GM12875 (cell line): Measurements from ENCODE around the gene SESN1.

ENCODE experiments used
- H3K4me3 ChIP-seq: one replicate; pipeline ENCODE4 v1.5.1; 2011; ENCODE audit warnings: low read depth, low read length, control low read depth
- TF ChIP-seq, protein P1 (sequence below): IDR thresholded peaks from 2 replicates; pipeline ENCODE4 v1.5.1; 2011; ENCODE audit warnings: low read depth, mild to moderate bottlenecking, control low read depth, inconsistent platforms, low read length, moderate library complexity, borderline replicate concordance; ENCODE audit not compliant: insufficient read depth

The SESN1 gene

DNA sequence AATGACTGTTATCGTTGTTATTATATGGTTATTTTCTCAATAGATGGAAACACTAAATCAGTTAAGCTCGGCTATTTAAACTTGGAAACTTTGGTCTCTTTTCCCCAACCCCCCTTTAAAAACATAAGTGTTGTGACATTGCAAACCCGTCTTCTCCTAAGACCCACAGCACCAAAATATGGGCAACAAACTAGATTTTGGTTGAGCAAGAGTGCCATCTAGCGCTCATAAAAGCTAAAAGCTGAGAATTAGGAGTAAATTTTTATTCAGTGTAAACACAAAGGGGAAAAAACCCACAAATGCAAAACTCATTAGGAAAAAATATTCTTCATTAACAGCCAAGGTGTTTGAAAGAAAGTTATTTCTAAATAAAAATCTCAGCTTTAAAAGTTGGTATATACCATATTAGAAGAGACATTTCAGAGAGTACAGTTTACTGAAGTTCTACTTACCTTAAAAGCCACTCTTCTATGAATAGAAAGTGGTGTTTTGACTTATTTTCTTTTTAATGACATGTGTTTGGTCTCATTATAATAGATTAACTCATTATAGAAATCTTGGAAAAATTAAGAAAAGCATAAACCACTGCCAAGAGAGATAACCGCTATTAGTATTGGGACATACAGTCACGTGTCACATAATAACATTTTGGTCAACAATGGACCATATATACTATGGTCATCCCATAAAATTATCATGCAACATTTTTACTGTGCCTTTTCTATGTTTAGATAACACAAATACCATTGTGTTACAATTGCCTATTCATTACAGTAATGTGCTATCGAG is 21.1 kb downstream of the SESN1 start:
- TF ChIP-seq, protein P1, sequence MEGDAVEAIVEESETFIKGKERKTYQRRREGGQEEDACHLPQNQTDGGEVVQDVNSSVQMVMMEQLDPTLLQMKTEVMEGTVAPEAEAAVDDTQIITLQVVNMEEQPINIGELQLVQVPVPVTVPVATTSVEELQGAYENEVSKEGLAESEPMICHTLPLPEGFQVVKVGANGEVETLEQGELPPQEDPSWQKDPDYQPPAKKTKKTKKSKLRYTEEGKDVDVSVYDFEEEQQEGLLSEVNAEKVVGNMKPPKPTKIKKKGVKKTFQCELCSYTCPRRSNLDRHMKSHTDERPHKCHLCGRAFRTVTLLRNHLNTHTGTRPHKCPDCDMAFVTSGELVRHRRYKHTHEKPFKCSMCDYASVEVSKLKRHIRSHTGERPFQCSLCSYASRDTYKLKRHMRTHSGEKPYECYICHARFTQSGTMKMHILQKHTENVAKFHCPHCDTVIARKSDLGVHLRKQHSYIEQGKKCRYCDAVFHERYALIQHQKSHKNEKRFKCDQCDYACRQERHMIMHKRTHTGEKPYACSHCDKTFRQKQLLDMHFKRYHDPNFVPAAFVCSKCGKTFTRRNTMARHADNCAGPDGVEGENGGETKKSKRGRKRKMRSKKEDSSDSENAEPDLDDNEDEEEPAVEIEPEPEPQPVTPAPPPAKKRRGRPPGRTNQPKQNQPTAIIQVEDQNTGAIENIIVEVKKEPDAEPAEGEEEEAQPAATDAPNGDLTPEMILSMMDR, result no peak
- H3K4me3 ChIP-seq, result no peak overlapping the region

DNA sequence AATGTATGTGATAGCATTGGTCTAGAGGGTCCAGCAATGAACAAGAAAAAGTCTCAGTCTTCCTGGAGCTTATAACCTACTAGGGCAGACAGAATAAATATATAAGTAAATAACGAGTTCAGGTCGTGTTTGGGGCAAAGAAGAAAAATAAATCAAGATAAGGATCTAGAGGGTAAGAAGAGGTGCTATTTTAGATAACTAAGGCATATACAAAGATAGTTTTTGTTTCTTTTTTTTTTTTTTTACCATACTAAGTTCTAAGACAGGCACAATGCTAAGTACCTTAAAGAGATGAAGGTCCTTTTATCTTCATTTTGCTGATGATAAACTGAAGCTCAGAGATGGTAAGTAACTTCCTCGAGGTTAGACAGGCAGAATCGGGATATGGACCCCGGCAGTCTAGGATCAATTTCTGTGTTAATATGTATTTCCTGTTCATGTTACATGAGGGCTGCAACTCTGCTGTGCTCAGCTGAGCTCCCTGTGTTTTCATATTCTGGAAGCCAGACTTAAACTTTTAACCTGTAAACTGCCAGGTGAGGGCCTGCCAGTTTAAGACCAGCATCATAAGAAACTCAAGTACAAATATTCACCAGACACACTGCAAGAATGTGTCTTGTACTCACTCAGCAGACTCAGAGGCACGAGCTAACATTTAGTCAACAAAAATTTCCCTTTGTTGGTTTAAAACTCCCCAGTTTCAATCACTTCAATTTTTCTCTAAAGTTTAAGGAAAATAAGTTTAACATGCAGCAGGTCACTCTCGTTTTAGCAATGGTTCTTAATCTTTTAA is 23.3 kb downstream of the SESN1 start:
- TF ChIP-seq, protein P1, result no peak
- H3K4me3 ChIP-seq, result no peak overlapping the region

DNA sequence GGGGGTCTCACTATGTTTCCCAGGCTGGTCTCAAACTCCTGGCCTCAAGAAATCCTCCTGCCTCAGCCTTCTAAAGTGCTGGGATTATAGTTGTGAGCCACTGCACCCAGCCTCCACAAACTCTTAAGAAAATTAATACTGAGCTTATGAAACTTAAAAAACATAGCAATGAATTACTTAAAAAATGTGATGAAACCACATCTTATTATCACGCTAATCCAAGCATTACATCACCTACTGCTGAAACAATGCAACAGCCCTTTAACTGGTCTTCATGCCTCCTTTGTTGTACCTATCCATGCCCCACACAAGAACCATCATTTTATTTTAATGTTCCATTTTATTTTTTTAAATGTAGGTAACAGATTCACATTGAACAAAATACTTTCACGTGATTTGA is 24.9 kb downstream of the SESN1 start:
- no peak overlapping the region for H3K4me3 ChIP-seq
- TF ChIP-seq, protein P1, result no peak

DNA sequence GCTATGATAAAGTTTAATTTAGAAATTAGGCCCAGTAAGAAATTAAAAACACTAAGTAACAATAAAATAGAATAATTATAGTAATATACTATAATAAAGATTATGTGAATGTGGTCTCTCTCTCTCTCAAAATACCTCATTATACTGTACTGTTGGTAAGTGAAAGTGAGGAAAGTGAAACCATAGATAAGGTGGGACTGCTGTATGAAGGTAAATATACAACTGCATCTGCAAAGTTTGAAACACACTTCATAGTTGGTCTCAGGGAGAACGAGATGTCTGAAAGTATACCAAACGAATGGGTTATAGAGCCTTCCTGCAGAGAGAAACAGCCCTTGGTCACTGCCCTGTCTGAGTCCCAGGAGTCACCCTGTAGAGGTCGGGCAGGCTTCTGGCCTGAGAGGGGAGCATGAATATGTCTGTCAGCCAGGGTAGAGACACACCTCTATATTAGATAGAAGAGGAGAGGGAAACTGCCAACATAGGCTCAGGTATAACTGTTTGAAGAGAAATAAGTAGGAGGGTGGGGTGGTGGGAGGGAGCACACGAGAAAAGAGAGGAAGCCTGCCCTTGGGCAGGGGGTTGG is 31.8 kb downstream of the SESN1 start:
- TF ChIP-seq, protein P1, result no peak
- H3K4me3 ChIP-seq, result no peak overlapping the region

DNA sequence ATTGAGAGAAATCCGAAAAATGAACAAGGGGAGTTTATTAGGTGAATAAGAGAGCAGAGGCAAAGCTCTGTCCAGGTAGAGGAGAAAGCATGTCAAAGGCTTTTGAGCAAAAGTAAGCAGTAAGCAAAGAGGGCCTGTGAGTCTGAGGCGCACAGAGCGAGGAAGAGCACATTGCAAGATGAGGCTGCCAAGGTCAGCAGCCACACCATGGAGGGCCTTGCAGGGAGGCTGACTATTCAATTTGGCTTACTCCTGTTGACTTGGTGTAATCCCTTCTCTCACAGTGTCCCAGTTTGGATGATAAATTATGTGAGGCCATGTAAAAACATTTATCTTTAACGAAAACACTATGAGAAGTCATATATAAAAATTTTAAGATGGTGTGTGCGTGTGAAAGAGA is 32.4 kb downstream of the SESN1 start:
- TF ChIP-seq, protein P1, result no peak
- no peak overlapping the region for H3K4me3 ChIP-seq

DNA sequence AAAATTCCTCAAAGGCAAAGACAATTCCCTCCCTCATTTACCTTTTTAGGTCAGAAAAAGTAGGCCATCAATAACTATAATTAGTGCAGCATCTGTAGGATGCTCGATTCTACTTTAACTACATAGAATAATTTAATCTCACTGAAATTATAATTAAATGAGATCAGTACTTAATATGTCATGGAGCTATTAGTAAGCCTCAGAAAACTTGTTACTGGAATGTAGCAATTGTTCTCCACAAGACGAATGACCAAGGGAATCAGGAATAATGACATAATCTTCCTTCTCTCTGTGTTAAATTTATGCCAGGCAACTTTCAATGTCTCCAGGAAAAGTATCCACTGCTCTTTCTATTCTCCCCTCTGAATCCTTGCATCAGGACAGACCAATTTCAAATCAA is 34.1 kb downstream of the SESN1 start:
- H3K4me3 ChIP-seq, result no peak overlapping the region
- TF ChIP-seq, protein P1, result no peak
